PFSK-1 (cell line): ENCODE data around the gene SAMD14.

Experiments
- FOXP2 ChIP-seq: optimal IDR thresholded peaks from 2 replicates; pipeline ENCODE3; 2011; ENCODE audit warnings: borderline replicate concordance, control low read depth, inconsistent platforms; ENCODE audit not compliant: insufficient read depth; ENCODE audit errors: extremely low read length, extremely low read depth
- POLR2AphosphoS5 ChIP-seq: IDR thresholded peaks from 2 replicates; pipeline ENCODE4 v1.6.1; 2012; ENCODE audit warnings: low read depth, mild to moderate bottlenecking, control low read depth, low read length, moderate library complexity
- SIN3A ChIP-seq: IDR thresholded peaks from 2 replicates; pipeline ENCODE4 v1.6.1; 2012; ENCODE audit warnings: mild to moderate bottlenecking, low read length, moderate library complexity, borderline replicate concordance; ENCODE audit not compliant: insufficient read depth
- TAF1 ChIP-seq: IDR thresholded peaks from 2 replicates; pipeline ENCODE4 v1.6.1; 2012; ENCODE audit warnings: low read length, control low read depth, borderline replicate concordance; ENCODE audit not compliant: insufficient read depth
- TF ChIP-seq, protein P1 (sequence below), 2 experiments: IDR thresholded peaks; 2 replicates each; pipeline versions ENCODE4 v1.6.1 to v1.8.0; 2011 to 2012; ENCODE audit warnings: low read depth in 2 of 2, low read length in 2 of 2, control low read depth in 1 of 2, inconsistent platforms in 1 of 2, mild to moderate bottlenecking in 1 of 2, moderate library complexity in 1 of 2; ENCODE audit not compliant: insufficient read depth in 1 of 2

Gene SAMD14

DNA sequence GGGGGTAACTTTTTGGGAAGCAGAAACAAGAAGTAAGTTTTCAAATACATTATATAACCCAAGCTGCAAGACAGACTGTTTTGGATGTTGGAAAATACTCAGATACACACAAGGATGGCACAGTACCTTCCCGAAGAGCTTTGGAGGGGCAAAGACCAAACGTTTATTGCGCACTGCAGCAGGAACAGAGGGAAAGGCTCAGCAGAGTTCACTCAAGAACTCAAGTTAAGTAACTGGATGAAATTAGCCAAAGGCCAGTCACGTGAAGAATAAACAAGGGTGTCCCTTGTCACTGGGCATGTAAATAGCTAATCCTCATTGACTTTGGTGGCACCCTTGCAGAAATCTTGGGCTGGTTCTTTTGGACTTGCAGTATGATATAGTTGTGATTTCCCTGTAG is 32.0 kb downstream of the SAMD14 start:
- TF ChIP-seq, protein P1, sequence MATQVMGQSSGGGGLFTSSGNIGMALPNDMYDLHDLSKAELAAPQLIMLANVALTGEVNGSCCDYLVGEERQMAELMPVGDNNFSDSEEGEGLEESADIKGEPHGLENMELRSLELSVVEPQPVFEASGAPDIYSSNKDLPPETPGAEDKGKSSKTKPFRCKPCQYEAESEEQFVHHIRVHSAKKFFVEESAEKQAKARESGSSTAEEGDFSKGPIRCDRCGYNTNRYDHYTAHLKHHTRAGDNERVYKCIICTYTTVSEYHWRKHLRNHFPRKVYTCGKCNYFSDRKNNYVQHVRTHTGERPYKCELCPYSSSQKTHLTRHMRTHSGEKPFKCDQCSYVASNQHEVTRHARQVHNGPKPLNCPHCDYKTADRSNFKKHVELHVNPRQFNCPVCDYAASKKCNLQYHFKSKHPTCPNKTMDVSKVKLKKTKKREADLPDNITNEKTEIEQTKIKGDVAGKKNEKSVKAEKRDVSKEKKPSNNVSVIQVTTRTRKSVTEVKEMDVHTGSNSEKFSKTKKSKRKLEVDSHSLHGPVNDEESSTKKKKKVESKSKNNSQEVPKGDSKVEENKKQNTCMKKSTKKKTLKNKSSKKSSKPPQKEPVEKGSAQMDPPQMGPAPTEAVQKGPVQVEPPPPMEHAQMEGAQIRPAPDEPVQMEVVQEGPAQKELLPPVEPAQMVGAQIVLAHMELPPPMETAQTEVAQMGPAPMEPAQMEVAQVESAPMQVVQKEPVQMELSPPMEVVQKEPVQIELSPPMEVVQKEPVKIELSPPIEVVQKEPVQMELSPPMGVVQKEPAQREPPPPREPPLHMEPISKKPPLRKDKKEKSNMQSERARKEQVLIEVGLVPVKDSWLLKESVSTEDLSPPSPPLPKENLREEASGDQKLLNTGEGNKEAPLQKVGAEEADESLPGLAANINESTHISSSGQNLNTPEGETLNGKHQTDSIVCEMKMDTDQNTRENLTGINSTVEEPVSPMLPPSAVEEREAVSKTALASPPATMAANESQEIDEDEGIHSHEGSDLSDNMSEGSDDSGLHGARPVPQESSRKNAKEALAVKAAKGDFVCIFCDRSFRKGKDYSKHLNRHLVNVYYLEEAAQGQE (IDR thresholded peaks at IDR 0.05; ENCODE audit: insufficient read depth in 1 of 2, low read depth in 2 of 2, low read length in 2 of 2), result no peak
- no peak for TF ChIP-seq TAF1

DNA sequence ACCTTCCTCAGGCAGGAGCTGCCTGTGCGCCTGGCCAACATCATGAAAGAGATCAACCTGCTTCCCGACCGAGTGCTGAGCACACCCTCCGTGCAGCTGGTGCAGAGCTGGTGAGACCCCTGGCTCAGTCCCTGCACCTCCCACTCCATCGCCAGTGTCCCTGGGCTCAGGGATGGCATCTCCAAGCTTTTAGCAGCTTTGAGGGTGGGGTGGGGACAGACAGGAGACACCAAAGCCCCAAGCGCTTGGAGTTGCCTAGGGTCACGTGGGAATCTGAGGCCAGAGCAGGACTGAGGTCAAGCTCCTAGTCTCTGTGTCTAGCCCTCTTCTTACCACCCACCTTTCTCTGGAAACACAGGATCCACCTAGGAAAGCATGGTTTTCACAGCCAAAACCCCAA is 32.5 kb downstream of the SAMD14 start:
- no peak for TF ChIP-seq TAF1
- no peak for TF ChIP-seq POLR2AphosphoS5

DNA sequence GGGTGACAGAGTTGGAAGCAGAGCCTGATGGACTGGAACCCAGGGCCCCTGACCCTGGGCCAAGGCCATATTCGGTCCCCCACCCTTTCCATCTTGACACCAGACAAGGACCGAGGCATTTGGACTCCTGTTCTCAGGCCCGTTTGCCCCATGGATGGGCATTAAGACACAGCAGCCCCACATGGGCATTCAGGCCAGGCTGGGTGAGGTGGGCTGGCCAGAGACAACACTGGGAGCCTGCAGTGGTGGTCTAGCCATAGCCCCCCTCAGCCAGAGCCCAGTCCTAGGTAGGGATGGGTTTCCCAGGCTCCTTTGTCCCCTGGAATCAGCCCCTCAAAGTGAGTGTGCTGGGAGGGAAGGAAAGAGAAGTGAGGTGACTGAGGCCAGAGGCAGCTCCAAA is 33.2 kb downstream of the SAMD14 start:
- TF ChIP-seq, protein P1 (IDR thresholded peaks at IDR 0.05; ENCODE audit: insufficient read depth in 1 of 2, low read depth in 2 of 2, low read length in 2 of 2), result no peak
- no peak for TF ChIP-seq POLR2AphosphoS5
- TF ChIP-seq FOXP2, result no peak
- TF ChIP-seq SIN3A, result no peak
- no peak for TF ChIP-seq TAF1

DNA sequence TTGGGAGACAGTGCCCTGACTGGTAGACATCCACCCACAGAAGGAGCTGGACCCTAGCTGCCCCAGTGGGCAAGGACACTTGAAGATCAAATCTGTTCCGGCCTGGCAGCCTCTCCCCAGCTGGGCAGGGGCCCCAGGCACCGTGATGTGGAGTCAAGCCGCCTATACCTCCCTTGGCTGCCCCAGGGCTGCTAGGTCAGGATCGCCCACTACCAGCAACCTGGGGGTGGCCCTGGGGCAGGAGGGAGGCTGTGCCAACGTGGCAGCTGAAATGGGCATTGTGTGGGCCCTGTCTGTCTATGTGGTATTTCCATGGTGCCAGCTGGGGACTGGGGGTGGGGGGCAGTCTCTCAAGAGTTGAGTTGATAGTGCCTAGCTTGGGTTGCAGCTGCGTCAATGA is 33.9 kb downstream of the SAMD14 start:
- no peak for TF ChIP-seq POLR2AphosphoS5
- no peak for TF ChIP-seq SIN3A
- TF ChIP-seq, protein P1 (IDR thresholded peaks at IDR 0.05; ENCODE audit: insufficient read depth in 1 of 2, low read depth in 2 of 2, low read length in 2 of 2), result no peak
- no peak for TF ChIP-seq TAF1
- no peak for TF ChIP-seq FOXP2

DNA sequence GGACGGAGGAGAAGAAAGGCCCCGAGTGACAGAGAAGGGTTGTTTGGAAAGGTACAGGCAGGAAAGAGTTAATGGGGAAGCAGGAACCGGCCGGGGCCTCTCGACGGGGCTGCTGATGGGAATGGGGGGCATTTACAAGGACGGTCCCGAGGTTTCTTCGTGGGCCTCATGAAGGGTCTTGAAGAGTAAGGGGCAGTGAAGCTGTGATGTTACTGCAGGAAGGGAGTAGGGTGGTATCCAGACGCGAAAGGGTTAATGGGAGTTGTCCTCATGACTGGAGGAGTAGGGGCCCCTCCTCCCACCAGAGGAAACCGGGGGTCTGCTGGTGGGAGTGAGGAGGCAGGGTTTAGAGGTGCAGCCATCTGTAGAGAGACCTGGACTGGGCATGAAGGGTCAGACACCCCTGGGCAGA is 34.3 kb downstream of the SAMD14 start:
- no peak for TF ChIP-seq SIN3A
- TF ChIP-seq, protein P1 (IDR thresholded peaks at IDR 0.05; ENCODE audit: insufficient read depth in 1 of 2, low read depth in 2 of 2, low read length in 2 of 2), result no peak
- TF ChIP-seq FOXP2, result no peak
- no peak for TF ChIP-seq POLR2AphosphoS5
- no peak for TF ChIP-seq TAF1
